Ecto neural progenitor cell (in vitro differentiated cells): ENCODE data around the gene ST6GALNAC5.

Source experiments
- DNase-seq: peaks from one replicate; pipeline ENCODE4 v3.0.0-alpha.2; 2018; ENCODE audit warnings: low spot score

The ST6GALNAC5 gene

GRCh38 chr1:77047978-77048614 lies 180.8 kb downstream of the ST6GALNAC5 start:
- peak; percentile 9 for DNase-seq

- DNase-seq: no peak
Observed at GRCh38 chr1:77048615-77049005, 181.3 kb downstream of the ST6GALNAC5 start.

- no peak for DNase-seq
Observed at GRCh38 chr1:77051425-77051824, 184.1 kb downstream of the ST6GALNAC5 start.

DNA sequence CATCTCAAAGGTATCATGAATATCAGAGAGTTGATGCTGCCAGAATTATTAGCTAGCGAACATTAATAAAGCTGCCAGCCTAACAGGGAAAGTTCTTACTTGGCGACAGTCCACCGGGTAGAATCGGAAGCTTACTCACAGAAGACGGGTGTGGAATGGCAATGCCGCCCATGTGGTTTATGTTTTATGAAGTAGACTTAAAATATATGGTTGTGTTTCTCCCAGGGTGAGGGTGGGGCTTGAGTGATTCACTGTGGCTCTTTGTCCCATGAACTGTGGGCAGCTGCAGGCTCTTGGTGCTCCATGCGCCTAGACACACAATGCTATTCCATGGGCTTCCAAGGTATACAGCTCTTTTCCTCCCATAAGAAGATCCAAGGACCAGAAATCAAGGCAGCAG lies 189.2 kb downstream of the ST6GALNAC5 start:
- no peak for DNase-seq

GRCh38 chr1:77057994-77058585 lies 190.8 kb downstream of the ST6GALNAC5 start:
- DNase-seq: no peak

- DNase-seq: no peak
Observed at GRCh38 chr1:77060000-77060399, 192.7 kb downstream of the ST6GALNAC5 start.

GRCh38 chr1:77061162-77061561 lies 193.9 kb downstream of the ST6GALNAC5 start:
- no peak for DNase-seq

GRCh38 chr1:77063118-77063517 lies 195.8 kb downstream of the ST6GALNAC5 start:
- no peak for DNase-seq

- DNase-seq: no peak
Observed at GRCh38 chr1:77064246-77064645, 197.0 kb downstream of the ST6GALNAC5 start.

DNA sequence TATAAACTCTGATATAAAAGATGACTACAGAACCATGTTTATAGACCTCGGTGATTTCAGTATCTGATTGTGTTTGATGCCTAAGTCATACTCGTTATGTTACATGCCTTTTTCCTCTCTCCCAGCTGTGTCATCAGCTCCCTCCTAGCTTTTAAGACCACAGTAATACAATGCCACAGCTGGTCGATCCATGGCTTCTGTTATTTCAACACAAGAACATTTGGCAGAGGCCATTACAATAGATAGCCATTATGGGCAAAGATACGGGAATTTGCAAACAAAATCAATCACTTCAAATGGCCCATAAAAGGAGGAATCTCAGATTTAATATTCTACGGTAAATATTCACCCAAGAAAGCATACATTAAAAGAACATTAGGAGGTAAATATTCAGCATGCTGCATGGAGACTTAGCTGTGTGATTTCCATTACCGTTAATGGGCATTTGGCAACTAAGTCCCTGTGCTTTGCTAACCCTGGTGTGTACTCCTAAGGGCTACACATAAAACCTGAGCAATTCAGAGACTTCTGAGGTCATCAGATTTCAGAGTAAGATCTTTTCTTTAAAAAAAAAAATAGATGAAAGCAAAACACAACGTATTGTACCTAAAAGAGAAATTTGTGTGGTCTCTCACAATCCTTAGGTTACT lies 198.5 kb downstream of the ST6GALNAC5 start:
- DNase-seq: no peak

DNA sequence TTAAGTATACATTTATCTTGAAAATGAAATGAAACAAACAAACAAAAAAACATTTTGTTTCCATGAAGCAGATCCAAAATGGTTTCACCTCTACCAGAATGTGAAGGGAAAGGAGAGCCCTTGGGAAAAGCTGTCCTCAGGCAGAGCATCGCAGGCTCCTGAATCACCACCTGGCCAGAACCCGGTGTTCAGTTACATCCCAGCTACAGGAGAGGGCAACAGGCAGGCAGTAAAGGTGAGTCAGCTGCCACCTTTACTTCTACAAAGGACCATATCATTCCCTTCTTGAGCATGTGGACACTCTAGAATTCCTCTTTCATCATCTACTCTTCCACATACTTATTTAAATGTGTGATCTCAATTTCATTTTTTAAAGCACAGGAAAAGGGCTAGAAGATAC lies 200.7 kb downstream of the ST6GALNAC5 start:
- no peak for DNase-seq

GRCh38 chr1:77076759-77077158 lies 209.5 kb downstream of the ST6GALNAC5 start:
- no peak for DNase-seq

- DNase-seq: no peak
Observed at GRCh38 chr1:77081834-77082233, 214.6 kb downstream of the ST6GALNAC5 start.

GRCh38 chr1:77084457-77084856 lies 217.2 kb downstream of the ST6GALNAC5 start:
- DNase-seq: no peak

- DNase-seq: no peak
Observed at GRCh38 chr1:77085109-77085508, 217.8 kb downstream of the ST6GALNAC5 start.

GRCh38 chr1:77089756-77090155 lies 222.5 kb downstream of the ST6GALNAC5 start:
- DNase-seq: no peak

- no peak for DNase-seq
Observed at GRCh38 chr1:77095236-77095635, 228.0 kb downstream of the ST6GALNAC5 start.

- no peak for DNase-seq
Observed at GRCh38 chr1:77096496-77097255, 229.4 kb downstream of the ST6GALNAC5 start.

DNA sequence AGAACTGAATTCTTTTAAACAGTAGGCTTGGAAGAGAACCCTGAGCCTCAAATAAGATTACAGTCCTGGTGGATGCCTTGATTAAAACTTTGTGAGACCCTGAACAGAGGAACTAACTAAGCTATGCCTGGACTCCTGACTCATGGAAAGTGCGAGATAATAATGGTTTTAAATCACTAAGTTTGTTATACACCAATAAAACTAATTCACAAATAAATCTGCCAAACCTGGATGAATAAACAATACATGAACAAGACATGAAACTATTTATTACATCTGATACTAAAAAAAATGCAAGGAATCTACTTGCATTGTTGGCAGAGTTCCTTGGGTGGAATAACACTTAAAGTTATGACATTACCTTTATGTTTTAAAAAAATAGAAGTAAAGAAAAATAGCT lies 233.6 kb downstream of the ST6GALNAC5 start:
- DNase-seq: no peak

- no peak for DNase-seq
Observed at GRCh38 chr1:77103486-77103885, 236.2 kb downstream of the ST6GALNAC5 start.

- DNase-seq: no peak
Observed at GRCh38 chr1:77104672-77105071, 237.4 kb downstream of the ST6GALNAC5 start.
